Fibroblast of mammary gland (primary cell): Measurements from ENCODE around the gene SLC9C2.
"Not testable (repeated sequence)": the region's sequence is repeated elsewhere in the genome, so short reads cannot be mapped to it uniquely, and the experiment has no call there.

ENCODE experiments used
- DNase-seq: peaks from one replicate; pipeline ENCODE4 v3.0.0-alpha.2; 2010; ENCODE audit warnings: low read depth
- H3K4me3 ChIP-seq: 2 replicates; pipeline ENCODE4 v1.5.1; 2011; ENCODE audit warnings: low read depth, mild to moderate bottlenecking, low read length, moderate library complexity; ENCODE audit not compliant: control insufficient read depth
- CTCF ChIP-seq: conservative IDR thresholded peaks from 2 replicates; pipeline ENCODE4 v1.5.1; 2011; ENCODE audit warnings: low read depth, low read length, inconsistent platforms; ENCODE audit not compliant: control insufficient read depth, insufficient read depth

The SLC9C2 gene

GRCh38 chr1:173572201-173572873, 30.5 kb downstream of the SLC9C2 start:
- no peak for TF ChIP-seq CTCF

GRCh38 chr1:173570370-173571007, 32.4 kb downstream of the SLC9C2 start:
- TF ChIP-seq CTCF = no peak
- H3K4me3 ChIP-seq = no peak overlapping the region
- DNase-seq = no peak

More at GRCh38 chr1:173572201-173572873, 30.5 kb downstream of the SLC9C2 start:
- no peak overlapping the region for H3K4me3 ChIP-seq
- no peak for DNase-seq

GRCh38 chr1:173568483-173568882, 34.4 kb downstream of the SLC9C2 start:
- no peak overlapping the region for H3K4me3 ChIP-seq
- DNase-seq = no peak
- no peak for TF ChIP-seq CTCF

GRCh38 chr1:173563846-173564245, 39.0 kb downstream of the SLC9C2 start:
- DNase-seq, H3K4me3 ChIP-seq: not testable (repeated sequence)

GRCh38 chr1:173562813-173563212, 40.1 kb downstream of the SLC9C2 start:
- DNase-seq = no peak
- H3K4me3 ChIP-seq = no peak overlapping the region
- peak; percentile 17 for TF ChIP-seq CTCF

GRCh38 chr1:173561263-173561662, 41.6 kb downstream of the SLC9C2 start:
- no peak for DNase-seq
- TF ChIP-seq CTCF = no peak
- no peak overlapping the region for H3K4me3 ChIP-seq

GRCh38 chr1:173560285-173560880, 42.5 kb downstream of the SLC9C2 start:
- DNase-seq = no peak
- H3K4me3 ChIP-seq = no peak overlapping the region
- no peak for TF ChIP-seq CTCF
